Karpas-422 (cell line): ENCODE results near the gene FASTK. TPM values are rescaled to one million over a fixed set of nuclear protein-coding genes. Genes with fewer than 3 reads are reported as not detected.

Experiments
- DNase-seq: peaks from one replicate; pipeline ENCODE4 v3.0.0-alpha.2; 2015
- H2AFZ ChIP-seq: fragments of 200-600 bp; sonication (generic); 2 replicates; pipeline ENCODE4 v1.6.1; 2014; ENCODE audit warnings: antibody characterized with exemption, low read length, mixed read lengths
- H3K27ac ChIP-seq: fragments of 200-600 bp; sonication (generic); 2 replicates; pipeline ENCODE4 v1.5.1; 2014; ENCODE audit warnings: mild to moderate bottlenecking, low read length, moderate library complexity
- H3K27me3 ChIP-seq: fragments of 200-600 bp; sonication (generic); 2 replicates; pipeline ENCODE4 v1.6.1; 2014; ENCODE audit warnings: low read length, mixed read lengths
- H3K36me3 ChIP-seq: fragments of 200-600 bp; sonication (generic); 2 replicates; pipeline ENCODE4 v1.6.1; 2014; ENCODE audit warnings: low read length, mixed read lengths; ENCODE audit not compliant: insufficient read depth
- H3K4me1 ChIP-seq: fragments of 200-600 bp; sonication (generic); 2 replicates; pipeline ENCODE4 v1.6.1; 2014; ENCODE audit warnings: mild to moderate bottlenecking, low read length, mixed read lengths
- H3K4me2 ChIP-seq: fragments of 200-600 bp; sonication (generic); 2 replicates; pipeline ENCODE4 v1.6.1; 2014; ENCODE audit warnings: low read length, low read depth, mild to moderate bottlenecking; ENCODE audit not compliant: poor library complexity, severe bottlenecking
- H3K4me3 ChIP-seq: fragments of 200-600 bp; sonication (generic); 2 replicates; pipeline ENCODE4 v1.5.1; 2014; ENCODE audit warnings: mild to moderate bottlenecking, antibody characterized with exemption, low read length, mixed read lengths
- H3K79me2 ChIP-seq: fragments of 200-600 bp; sonication (generic); 2 replicates; pipeline ENCODE4 v1.6.1; 2014; ENCODE audit warnings: mild to moderate bottlenecking, low read length, mixed read lengths
- H3K9ac ChIP-seq: fragments of 200-600 bp; sonication (generic); 2 replicates; pipeline ENCODE4 v1.6.0; 2014; ENCODE audit warnings: low read length
- H3K9me2 ChIP-seq: fragments of 200-600 bp; sonication (generic), shearing (Covaris generic); replicated peaks from 2 replicates; pipeline ENCODE4 v1.6.0; 2014; ENCODE audit warnings: mild to moderate bottlenecking, low read length, moderate library complexity; ENCODE audit not compliant: insufficient read depth
- H3K9me3 ChIP-seq: fragments of 300-700, 200-600 bp; sonication (generic); 2 replicates; pipeline ENCODE4 v1.6.1; 2014; ENCODE audit warnings: low read length, mixed read lengths
- H4K20me1 ChIP-seq: fragments of 200-600 bp; sonication (generic); 2 replicates; pipeline ENCODE4 v1.6.1; 2014; ENCODE audit warnings: mild to moderate bottlenecking, antibody characterized with exemption, low read length, low read depth; ENCODE audit not compliant: insufficient read depth
- total RNA-seq: library from RNA; depleted of rRNA; stranded (reverse); fragments of >200 nt; shearing (Covaris generic); gene quantifications from 2 replicates; pipeline ENCODE4 v1.2.3, GENCODE V29; 2014; ENCODE audit warnings: low replicate concordance; rRNA removed

FASTK gene, protein sequence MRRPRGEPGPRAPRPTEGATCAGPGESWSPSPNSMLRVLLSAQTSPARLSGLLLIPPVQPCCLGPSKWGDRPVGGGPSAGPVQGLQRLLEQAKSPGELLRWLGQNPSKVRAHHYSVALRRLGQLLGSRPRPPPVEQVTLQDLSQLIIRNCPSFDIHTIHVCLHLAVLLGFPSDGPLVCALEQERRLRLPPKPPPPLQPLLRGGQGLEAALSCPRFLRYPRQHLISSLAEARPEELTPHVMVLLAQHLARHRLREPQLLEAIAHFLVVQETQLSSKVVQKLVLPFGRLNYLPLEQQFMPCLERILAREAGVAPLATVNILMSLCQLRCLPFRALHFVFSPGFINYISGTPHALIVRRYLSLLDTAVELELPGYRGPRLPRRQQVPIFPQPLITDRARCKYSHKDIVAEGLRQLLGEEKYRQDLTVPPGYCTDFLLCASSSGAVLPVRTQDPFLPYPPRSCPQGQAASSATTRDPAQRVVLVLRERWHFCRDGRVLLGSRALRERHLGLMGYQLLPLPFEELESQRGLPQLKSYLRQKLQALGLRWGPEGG
- 48.8 and 127 TPM in 2 replicates for total RNA-seq

DNA sequence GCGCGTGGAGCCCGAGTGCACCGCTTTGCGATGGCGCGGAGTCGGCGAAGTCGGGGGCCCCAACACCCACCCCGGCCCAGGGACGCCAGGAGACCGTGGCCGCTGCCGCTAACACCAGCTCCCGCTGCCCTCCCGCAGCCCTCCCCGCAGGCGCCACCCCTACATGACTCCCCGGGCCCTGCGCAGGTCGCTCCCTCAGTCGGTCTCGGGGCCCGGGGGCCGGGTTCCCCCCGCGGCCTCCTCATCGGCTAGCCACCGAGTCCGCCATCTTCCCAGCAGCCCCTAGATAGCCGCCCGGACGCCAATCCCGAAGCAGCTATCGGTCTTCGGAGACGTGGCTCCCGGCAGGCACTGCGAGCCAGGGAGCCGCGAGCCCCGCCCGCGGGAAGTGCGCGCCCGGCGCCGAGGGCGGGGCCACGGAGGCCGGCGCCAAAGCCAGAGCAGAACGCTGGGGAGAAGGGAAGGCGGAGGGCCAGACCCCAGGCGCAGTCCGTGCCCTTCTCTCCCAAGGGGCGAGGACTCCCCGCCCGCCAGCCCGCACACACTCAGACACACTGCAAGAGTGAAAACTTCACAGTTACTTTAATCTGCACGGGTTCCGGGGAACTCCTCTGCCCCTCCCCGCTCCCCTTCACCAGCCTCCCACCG, at the start of gene FASTK:
Gene FASTK, minus strand, starts transcription at position 288 of the 648 bp plus-strand sequence. Its CDS starts 43 bp downstream, at position 245.
- H2AFZ ChIP-seq = no peak within 1 kb of the TSS; the same call in 1 of the 2 replicates
- H3K4me2 ChIP-seq = peak within 1 kb of the TSS; percentile 77
- no peaks in the 10 kb centered on the region for H3K9me3 ChIP-seq
- H3K4me1 ChIP-seq = peaks cover 45% of the 10 kb centered on the region
- no peaks in the 10 kb centered on the region for H3K27me3 ChIP-seq
- H3K9ac ChIP-seq = peak within 1 kb of the TSS; percentile 94
- peak; percentile 95 for DNase-seq
- peak within 1 kb of the TSS; percentile 93 for H3K4me3 ChIP-seq
- no peaks in the 10 kb centered on the region for H3K9me2 ChIP-seq
- peak within 1 kb of the TSS; percentile 51; the same call in 1 of the 2 replicates for H3K27ac ChIP-seq
- peaks cover 4% of the 10 kb centered on the region; the same call in 1 of the 2 replicates for H4K20me1 ChIP-seq
- H3K36me3 ChIP-seq = peaks cover 2% of the 10 kb centered on the region
- H3K79me2 ChIP-seq = peaks cover 41% of the 10 kb centered on the region

GRCh38 chr7:151129960-151130591, 49.5 kb upstream of the FASTK start:
- no peaks in the 10 kb centered on the region for H3K79me2 ChIP-seq
- 0 out of 2 replicates have a peak, but pooled peaks cover 3% of the 10 kb centered on the region for H4K20me1 ChIP-seq
- no peak overlapping the region for H3K4me2 ChIP-seq
- no peak overlapping the region for H3K9ac ChIP-seq
- no peaks in the 10 kb centered on the region for H3K36me3 ChIP-seq
- no peaks in the 10 kb centered on the region for H3K4me1 ChIP-seq
- H3K9me3 ChIP-seq = no peaks in the 10 kb centered on the region
- no peak overlapping the region for H3K27ac ChIP-seq
- peak; percentile 46 for DNase-seq
- no peak overlapping the region for H3K4me3 ChIP-seq
- H3K27me3 ChIP-seq = no peaks in the 10 kb centered on the region
- no peaks in the 10 kb centered on the region for H3K9me2 ChIP-seq
- H2AFZ ChIP-seq = no peak overlapping the region

DNA sequence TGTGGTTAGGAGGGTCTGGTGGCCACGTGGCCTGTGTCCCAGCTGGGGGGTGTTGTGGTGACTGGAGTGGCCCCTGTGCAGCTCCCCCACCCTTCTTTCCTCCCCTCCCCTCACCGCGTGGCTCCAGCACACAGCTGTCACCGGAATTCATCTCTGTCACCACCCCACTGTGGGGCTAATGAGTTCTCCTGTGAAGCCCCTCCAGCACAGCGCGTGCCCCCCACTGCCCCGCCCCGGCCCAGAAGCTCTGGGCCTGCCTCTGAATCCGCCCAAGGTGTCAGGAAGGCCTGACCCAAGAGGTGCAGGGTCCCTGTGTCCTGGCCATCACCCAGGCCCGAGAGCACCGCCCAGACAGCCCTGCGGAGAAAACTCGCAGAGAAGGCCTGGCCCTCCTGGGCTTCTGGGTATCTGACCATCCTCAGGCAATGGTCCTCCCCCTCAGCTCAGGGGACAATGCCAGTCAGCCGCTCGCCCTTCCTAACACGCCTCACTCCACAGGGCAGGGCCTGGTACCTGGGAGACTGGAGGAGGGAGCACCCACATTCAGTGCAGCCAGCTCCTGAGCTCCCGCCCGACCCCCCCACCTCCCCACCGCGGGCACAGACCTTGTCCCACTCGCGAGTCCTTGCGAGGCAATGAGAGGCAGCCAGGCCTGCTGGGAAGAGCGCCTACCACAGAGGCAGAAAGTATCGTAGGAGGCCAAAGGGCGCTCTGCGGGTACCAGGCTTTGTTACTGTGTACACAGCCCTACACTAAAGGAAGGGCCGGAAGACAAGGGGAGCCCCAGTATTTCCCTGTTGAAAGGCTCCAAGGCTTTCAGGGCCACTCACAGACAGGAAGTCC, 48.7 kb upstream of the FASTK start:
- peaks cover 7% of the 10 kb centered on the region; the same call in 1 of the 2 replicates for H4K20me1 ChIP-seq
- H3K4me3 ChIP-seq = no peak overlapping the region
- no peaks in the 10 kb centered on the region for H3K4me1 ChIP-seq
- no peak overlapping the region for H2AFZ ChIP-seq
- no peaks in the 10 kb centered on the region for H3K9me2 ChIP-seq
- H3K36me3 ChIP-seq = no peaks in the 10 kb centered on the region
- no peak overlapping the region for H3K9ac ChIP-seq
- no peaks in the 10 kb centered on the region for H3K9me3 ChIP-seq
- H3K4me2 ChIP-seq = no peak overlapping the region
- DNase-seq = no peak
- H3K27ac ChIP-seq = no peak overlapping the region
- H3K27me3 ChIP-seq = no peaks in the 10 kb centered on the region
- H3K79me2 ChIP-seq = no peaks in the 10 kb centered on the region

GRCh38 chr7:151128716-151129115, 48.1 kb upstream of the FASTK start:
- H3K79me2 ChIP-seq = no peaks in the 10 kb centered on the region
- no peak overlapping the region for H3K9ac ChIP-seq
- H3K4me1 ChIP-seq = no peaks in the 10 kb centered on the region
- no peaks in the 10 kb centered on the region for H3K36me3 ChIP-seq
- H3K4me3 ChIP-seq = no peak overlapping the region
- DNase-seq = no peak
- H3K27ac ChIP-seq = no peak overlapping the region
- H3K27me3 ChIP-seq = no peaks in the 10 kb centered on the region
- no peak overlapping the region for H2AFZ ChIP-seq
- H3K4me2 ChIP-seq = no peak overlapping the region
- H4K20me1 ChIP-seq = peaks cover 11% of the 10 kb centered on the region; the same call in 1 of the 2 replicates
- H3K9me2 ChIP-seq = no peaks in the 10 kb centered on the region
- no peaks in the 10 kb centered on the region for H3K9me3 ChIP-seq

- H3K4me3 ChIP-seq = no peak overlapping the region
- H3K4me2 ChIP-seq = no peak overlapping the region
- no peak overlapping the region for H3K27ac ChIP-seq
- no peak overlapping the region for H3K9ac ChIP-seq
- no peaks in the 10 kb centered on the region for H3K79me2 ChIP-seq
- no peaks in the 10 kb centered on the region for H3K36me3 ChIP-seq
- H3K9me2 ChIP-seq = no peaks in the 10 kb centered on the region
- H3K9me3 ChIP-seq = no peaks in the 10 kb centered on the region
- no peaks in the 10 kb centered on the region for H3K27me3 ChIP-seq
- no peak overlapping the region for H2AFZ ChIP-seq
- H4K20me1 ChIP-seq = peaks cover 11% of the 10 kb centered on the region; the same call in 1 of the 2 replicates
- H3K4me1 ChIP-seq = no peaks in the 10 kb centered on the region
- no peak for DNase-seq
These were observed 47.5 kb upstream of the FASTK start for GRCh38 chr7:151128144-151128543.

GRCh38 chr7:151126491-151127137, 46.0 kb upstream of the FASTK start:
- Histone ChIP-seq H3K27ac (no peak overlapping the region), H3K9me3 (no peaks in the 10 kb centered on the region), H3K9me2 (no peaks in the 10 kb centered on the region), H3K4me2 (no peak overlapping the region), H3K4me1 (no peaks in the 10 kb centered on the region), H3K9ac (no peak overlapping the region), H3K79me2 (no peaks in the 10 kb centered on the region), H4K20me1 (peaks cover 11% of the 10 kb centered on the region; the same call in 1 of the 2 replicates), H3K36me3 (no peaks in the 10 kb centered on the region), H3K27me3 (no peaks in the 10 kb centered on the region), H2AFZ (no peak overlapping the region), H3K4me3 (no peak overlapping the region)
- DNase-seq = peak; percentile 47

DNA sequence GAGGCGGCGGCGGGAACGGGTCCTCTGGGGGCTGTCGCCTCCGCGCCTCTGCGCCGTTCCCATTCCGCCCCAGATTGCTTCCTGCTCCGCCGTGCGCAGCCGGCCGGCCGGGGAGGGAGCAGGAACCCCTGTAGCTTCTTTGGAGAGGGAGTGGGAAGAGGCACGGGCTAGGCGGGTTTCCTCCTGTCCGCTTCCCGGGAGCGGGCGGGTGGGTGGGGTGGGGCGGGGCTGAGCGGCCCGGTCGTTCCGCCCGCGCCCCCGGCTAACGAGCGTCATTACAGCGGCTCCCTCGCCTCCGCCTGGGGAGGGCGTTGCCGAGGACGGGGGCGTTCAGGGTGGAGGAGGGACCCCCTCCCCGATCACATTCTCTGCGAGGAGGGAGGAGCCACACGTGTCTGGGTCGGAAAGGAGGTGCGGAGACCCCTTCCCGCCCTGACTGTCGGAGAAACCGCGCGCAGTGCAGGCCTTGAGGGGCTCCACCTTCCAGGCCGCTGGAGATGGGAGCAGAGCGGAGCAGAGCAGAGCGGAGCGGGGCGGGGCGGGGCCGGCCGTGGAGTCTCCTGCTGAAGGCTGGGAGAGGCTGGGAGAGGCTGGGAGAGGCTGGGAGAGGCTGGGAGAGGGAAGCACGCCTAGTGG, 45.4 kb upstream of the FASTK start:
- H3K9ac ChIP-seq = no peak overlapping the region
- H3K9me2 ChIP-seq = no peaks in the 10 kb centered on the region
- no peak overlapping the region for H3K4me2 ChIP-seq
- DNase-seq = no peak
- no peaks in the 10 kb centered on the region for H3K36me3 ChIP-seq
- H2AFZ ChIP-seq = no peak overlapping the region
- no peaks in the 10 kb centered on the region for H3K9me3 ChIP-seq
- H4K20me1 ChIP-seq = peaks cover 11% of the 10 kb centered on the region; the same call in 1 of the 2 replicates
- no peaks in the 10 kb centered on the region for H3K4me1 ChIP-seq
- H3K4me3 ChIP-seq = no peak overlapping the region
- H3K27ac ChIP-seq = no peak overlapping the region
- no peaks in the 10 kb centered on the region for H3K79me2 ChIP-seq
- no peaks in the 10 kb centered on the region for H3K27me3 ChIP-seq
